HG03039 (cell line): Measurements from ENCODE around the gene USP4.
A peak's percentile ranks its signal among the peaks of the same experiment; 100 is the strongest.
"Not testable (repeated sequence)": the region's sequence is repeated elsewhere in the genome, so short reads cannot be mapped to it uniquely, and the experiment has no call there.

Experiments used
- ATAC-seq: cut with Tn5 transposase; IDR thresholded peaks from one replicate; pipeline ENCODE4 v1.9.1; 2021; ENCODE audit warnings: mild to moderate bottlenecking, moderate library complexity; ENCODE audit not compliant: unreplicated experiment

USP4 gene

GRCh38 chr3:49352890-49353421 is 13.1 kb upstream of the USP4 start:
- ATAC-seq, result no peak

- no peak for ATAC-seq
Measured at GRCh38 chr3:49352281-49352680, 12.4 kb upstream of the USP4 start.

DNA sequence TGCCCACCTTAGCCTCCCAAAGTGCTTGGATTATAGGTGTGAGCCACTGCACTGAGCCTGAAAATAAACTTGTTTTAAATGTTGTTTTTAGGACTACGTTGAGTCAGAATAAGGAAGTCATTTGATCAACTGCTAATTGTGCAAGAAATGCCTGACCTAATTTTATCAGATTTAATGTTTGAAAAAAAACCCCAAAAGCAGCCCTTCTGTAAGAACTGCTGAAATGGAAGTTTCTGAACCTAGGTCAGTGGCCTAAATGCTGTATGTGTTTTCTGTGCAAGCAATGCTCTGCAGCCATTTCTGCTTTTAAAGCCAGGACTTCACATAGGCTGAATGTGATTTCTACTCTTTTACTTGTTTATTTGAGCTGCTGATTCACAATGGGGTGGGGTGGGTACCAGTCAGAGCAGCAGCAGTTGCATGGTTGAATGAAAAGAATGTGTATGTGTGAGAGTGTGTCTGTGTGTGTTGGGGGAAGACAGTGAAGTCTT is 11.7 kb upstream of the USP4 start:
- ATAC-seq, result no peak

GRCh38 chr3:49349348-49350114 is 9.7 kb upstream of the USP4 start:
- ATAC-seq, result no peak

DNA sequence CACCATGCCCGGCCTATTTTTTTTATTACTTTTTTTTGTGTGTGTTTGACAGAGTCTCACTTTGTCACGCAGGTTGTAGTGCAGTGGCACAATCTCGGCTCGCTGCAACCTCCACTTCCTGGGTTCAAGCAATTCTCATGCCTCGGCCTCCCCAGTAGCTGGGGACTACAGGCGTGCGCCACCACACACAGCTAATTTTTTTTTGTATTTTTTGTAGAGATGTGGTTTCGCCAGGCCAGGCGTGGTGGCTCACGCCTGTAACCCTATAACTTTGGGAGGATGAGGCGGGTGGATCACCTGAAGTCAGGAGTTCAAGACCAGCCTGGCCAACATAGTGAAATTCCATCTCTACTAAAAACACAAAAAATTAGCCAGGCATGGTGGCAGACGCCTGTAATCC is 8.5 kb upstream of the USP4 start:
- ATAC-seq, result not testable (repeated sequence)

GRCh38 chr3:49346797-49347251 is 7.0 kb upstream of the USP4 start:
- ATAC-seq, result no peak

- no peak for ATAC-seq
Measured at GRCh38 chr3:49343163-49343562, 3.3 kb upstream of the USP4 start.

DNA sequence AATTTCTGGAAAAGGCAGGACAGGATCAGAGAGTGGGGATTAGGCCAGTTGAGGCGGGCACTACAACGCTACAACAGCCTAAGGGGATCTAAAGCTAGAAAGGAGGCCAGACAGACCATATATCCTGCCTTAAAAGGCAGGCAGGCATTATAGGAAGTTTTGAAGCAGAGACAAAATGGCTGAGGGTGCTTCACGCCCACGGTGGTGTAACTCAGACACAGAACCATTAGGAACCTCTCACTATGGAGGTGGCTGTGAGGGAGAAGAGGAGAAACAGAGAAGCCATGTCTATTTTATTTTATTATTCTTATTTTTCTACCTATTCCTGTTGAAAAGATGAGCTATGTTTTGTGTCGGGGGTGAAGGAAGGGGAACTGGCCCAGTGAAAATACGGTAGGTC is 2.1 kb upstream of the USP4 start:
- ATAC-seq, result no peak

DNA sequence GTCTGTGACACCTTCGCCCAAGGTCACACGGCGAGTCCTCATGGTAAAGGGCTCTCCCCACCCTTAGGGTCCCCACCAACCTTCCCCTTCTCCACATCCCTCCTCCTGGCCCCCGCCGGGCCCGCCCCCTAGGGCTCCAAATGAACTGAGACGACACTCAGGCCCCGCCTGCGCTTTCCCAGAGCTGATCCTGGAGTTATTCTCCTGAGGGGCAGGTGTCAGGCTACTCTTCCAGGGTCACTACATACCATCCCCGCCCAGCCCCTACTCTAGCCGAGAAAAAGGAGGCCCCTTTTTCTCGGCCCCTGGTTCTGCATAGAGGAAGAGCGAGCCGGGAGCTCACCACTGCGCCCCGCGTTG is 292 bp downstream of the USP4 start:
- peak; percentile 7 for ATAC-seq

DNA sequence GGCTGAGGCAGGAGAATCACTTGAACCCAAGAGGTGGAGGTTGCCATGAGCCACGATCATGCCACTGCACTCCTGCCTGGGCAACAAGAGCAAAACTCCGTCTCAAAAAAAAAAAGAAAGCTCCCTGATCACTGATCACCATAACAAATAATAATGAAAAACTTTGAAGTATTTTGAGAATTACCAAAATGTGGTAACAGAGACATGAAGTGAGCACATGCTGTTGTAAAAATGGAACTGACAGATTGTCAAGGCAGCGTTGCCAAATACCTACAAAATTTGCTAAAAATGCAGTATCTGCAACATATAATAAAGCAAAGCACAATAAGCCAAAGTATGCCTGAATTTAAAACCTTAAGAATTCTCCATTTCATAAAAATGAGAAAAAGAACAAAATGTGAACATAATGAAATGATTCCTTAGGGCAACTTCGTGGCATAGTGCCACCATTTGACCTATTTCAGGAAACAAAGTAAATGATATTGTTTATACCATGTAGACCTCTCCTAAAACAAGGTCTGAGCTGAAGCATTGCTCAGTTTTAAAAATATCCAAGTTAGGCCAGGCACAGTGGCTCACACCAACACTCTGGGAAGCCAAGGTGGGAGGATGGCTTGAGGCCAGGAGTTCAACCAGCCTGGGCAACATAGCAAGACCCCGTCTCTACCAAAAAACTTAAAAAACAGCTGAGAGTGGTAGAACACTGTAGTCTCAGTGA is 5.8 kb downstream of the USP4 start:
- no peak for ATAC-seq

DNA sequence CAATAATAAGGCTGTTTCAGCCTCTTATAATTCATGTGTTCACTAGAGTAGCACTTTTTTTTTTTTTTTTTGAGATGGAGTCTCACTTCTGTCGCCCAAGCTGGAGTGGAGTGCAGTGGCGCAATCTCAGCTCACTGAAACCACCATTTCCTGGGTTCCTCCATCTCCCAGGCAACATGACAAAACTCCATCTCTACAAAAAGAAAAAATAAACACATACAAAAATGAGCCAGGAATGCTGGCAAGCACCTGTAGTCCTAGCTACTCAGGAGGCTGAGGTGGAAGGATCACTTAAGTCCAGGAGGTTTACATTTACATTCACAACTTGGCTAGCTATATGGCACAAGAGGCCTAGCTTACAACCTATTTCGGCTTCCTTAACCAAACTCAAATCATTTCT is 6.8 kb downstream of the USP4 start:
- no peak for ATAC-seq

DNA sequence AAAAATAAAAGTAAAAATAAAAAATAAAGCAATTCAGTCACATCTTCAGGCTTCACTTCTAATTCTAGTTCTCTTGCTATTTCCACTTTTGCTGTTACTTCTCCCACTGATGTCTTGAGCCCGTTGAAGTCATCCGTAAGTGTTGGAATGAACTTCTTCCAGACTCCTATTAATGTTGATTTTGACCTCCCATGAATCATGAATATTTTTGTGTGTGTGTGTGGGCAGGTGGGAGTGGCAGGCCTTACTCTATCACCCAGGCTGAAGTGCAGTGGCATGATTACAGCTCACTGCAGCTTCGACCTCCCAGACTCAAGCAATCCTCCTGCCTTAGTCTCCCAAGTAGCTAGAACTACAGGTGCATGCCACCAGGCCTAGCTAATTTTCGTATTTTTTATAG is 10.7 kb downstream of the USP4 start:
- no peak for ATAC-seq

GRCh38 chr3:49328350-49328749 is 11.5 kb downstream of the USP4 start:
- ATAC-seq, result not testable (repeated sequence)

DNA sequence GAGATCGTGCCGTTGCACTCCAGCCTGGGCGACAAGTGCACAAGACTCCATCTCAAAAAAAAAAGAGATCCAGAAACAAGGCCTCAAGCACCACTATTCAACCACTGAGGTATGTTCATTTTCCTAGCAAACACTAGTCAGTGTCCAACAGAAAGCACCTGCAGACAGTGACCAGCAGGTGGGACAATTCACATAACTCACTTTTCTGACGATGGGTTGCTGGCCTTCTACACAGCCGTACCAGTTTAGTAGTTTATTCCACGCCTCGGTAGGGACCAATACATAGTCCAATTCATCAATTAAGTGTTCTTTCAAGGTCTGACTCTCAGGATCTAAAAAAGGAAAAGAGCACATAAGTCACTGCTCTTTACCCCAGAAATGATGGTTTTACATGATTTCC is 12.4 kb downstream of the USP4 start:
- ATAC-seq, result no peak

GRCh38 chr3:49324768-49325167 is 15.1 kb downstream of the USP4 start:
- no peak for ATAC-seq

GRCh38 chr3:49316696-49317457 is 23.0 kb downstream of the USP4 start:
- no peak for ATAC-seq

DNA sequence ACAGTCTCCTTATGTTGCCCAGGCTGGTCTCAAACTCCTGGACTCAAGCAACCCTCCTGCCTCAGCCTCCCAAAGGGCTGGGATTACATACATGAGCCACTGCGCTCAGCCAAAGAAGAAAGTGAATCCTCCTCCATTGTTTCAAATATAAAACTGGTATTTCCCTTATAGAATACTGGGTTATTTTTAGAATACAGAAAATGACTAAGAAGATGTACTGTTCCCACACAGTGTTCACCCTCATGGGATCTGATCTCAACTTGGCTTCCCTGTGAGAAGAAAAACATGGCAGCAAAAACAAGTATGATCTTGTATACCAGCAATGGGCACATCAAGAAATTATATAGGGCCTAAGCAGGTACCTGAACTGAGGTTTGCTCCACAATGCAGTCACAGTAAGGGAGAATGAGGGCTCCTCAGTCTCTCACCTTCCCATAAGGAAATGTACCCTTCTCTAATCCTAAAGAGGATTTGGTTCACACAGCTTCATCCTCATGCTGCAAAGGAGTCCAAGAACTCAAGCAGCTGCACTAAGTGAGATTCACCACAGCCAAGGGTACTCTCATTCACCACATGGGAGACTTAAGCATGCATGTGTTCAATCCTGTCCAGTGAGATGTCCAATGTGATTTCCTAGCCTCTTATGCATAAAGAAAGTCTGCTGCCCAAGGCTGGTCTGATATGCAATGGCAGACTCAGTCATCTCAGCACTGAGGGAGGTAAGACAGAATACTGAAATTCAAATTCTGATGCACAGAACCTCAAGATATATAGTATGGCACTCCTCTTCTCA is 25.8 kb downstream of the USP4 start:
- no peak for ATAC-seq

- ATAC-seq, result no peak
Measured at GRCh38 chr3:49311283-49311682, 28.6 kb downstream of the USP4 start.

DNA sequence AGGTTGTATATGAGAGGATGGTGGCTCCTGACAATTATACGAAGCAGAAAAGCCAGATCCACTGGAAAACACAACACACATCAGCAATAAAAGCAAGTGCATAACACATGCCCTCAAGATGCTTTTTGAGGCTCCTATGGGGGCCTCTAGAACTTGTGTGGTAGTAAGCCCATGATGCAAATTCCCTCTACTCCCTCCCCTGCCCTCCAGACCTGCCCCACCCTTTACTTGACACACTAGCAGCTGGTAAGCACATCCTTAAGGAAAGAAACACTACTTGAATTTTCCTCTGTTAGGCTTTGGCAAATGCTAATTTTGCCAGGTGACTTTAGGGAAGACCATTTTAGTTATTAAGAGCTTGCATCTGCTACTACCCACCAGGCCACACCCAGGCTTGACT is 29.2 kb downstream of the USP4 start:
- ATAC-seq, result no peak

DNA sequence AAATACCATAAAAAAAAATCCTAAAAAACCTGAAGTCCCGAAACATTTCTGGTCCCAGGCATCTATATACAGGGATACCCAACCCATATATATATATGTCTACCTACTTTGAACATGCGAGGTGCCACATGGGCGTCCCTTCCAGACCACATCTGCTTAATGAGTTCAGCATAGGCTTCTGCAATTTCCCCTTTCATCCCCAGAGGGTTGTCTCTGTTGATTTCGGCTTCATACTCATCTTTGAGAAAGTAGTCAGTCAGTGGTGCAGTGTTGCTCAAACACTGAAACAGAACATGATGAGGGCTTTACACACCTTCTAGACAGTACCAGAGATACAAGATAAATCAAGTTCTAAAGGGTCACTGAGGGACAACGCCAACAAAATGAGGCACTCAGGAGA is 34.2 kb downstream of the USP4 start:
- ATAC-seq, result no peak

DNA sequence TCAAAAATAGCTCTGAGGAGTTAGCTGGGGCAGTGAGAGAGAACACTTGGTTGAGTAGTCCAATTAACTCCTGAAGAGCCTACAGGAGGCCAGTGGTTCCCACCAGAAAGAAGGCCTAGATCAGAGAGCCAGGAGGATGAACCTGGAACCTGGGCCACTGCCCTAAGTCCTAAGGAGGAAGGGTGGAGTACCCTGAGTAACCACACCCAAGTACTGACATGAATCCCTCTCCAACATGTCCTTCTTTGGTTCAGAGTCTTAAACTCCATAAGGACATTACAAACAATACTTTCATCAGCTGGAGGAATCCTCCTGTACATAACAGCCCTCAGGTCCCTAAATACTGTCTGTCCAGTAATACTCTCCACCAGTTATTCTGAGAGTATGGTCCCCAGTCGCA is 37.2 kb downstream of the USP4 start:
- no peak for ATAC-seq
